ENCODE measurements around the gene UQCRH.

DNA sequence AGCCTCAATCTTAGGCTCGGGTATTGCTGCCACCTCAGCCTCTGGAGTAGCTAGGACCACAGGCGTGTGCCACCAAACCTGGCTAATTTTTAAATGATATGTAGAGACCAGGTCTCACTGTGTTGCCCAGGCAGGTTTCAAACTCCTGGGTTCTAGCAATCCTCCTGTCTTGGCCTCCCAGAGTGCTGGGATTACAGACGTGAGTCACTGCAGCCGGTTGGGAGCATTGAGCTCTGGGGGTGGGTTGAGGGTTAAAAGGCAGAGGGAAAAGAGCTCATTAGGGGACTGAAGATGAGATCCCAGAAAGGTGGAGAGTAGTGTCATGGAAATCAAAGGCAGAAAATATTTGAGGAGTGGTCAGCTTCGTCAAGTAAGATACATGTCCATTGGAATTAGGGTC is 48.8 kb upstream of the UQCRH start:
- no peak for TF ChIP-seq YY1 (IDR thresholded peaks at IDR 0.05; ENCODE audit: insufficient read depth, insufficient read length)
- no peak for TF ChIP-seq SUZ12 (IDR thresholded peaks at IDR 0.05; ENCODE audit: extremely low read depth, insufficient read depth, insufficient read length)
- TF ChIP-seq ZNF274 (IDR thresholded peaks at IDR 0.05; ENCODE audit: low read depth, low read length) = no peak

All from NT2/D1 (cell line).